IPS-20b (cell line): ENCODE results near the gene C4BPA.

Experiments used
- H3K27ac ChIP-seq: one replicate; pipeline ENCODE4 v1.5.1; 2013; ENCODE audit warnings: low read length
- H3K27me3 ChIP-seq: 2 replicates; pipeline ENCODE4 v1.6.1; 2013; ENCODE audit warnings: mild to moderate bottlenecking, low read length, inconsistent platforms; ENCODE audit not compliant: insufficient read depth
- H3K36me3 ChIP-seq: 2 replicates; pipeline ENCODE4 v1.6.1; 2013; ENCODE audit warnings: low read depth, mild to moderate bottlenecking, inconsistent platforms, low read length, moderate library complexity; ENCODE audit not compliant: insufficient read depth
- H3K4me1 ChIP-seq: 2 replicates; pipeline ENCODE4 v1.6.1; 2013; ENCODE audit warnings: mild to moderate bottlenecking, control low read depth, inconsistent platforms, low read length, moderate library complexity; ENCODE audit not compliant: insufficient read depth
- H3K4me3 ChIP-seq: 2 replicates; pipeline ENCODE4 v1.5.1; 2013; ENCODE audit warnings: mild to moderate bottlenecking, low read length, inconsistent platforms
- H3K9ac ChIP-seq: 2 replicates; pipeline ENCODE4 v1.6.1; 2013; ENCODE audit warnings: low read depth, mild to moderate bottlenecking, inconsistent platforms, low read length, moderate library complexity
- H3K9me3 ChIP-seq: 2 replicates; pipeline ENCODE4 v1.6.1; 2013; ENCODE audit warnings: mild to moderate bottlenecking, low read depth, low read length, inconsistent platforms; ENCODE audit not compliant: insufficient read depth

Gene C4BPA

DNA sequence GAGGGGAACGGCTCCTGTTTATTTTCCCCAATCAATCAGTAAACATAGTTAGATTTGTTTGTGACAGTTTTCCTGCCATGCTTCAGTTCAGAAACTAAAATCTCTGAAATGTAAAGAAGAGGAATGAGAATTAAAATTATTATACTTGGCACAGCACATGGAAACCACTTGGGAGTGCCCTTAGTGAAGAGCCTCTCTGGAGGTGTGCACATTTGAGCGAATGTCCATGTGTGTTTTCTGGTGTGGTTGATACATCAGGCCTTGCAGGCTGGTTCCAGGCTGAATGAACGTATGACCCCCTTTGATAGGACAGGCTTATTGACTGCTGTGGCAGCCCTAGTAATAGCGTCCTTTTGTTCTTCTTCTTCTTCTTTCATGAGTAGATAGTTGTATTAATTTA, 27.1 kb downstream of the C4BPA start:
- peaks cover 5% of the 10 kb centered on the region for H3K9me3 ChIP-seq
- no peak overlapping the region for H3K4me3 ChIP-seq
- H3K9ac ChIP-seq = no peak overlapping the region
- no peaks in the 10 kb centered on the region for H3K27me3 ChIP-seq
- H3K27ac ChIP-seq = no peak overlapping the region
- H3K36me3 ChIP-seq = no peaks in the 10 kb centered on the region
- H3K4me1 ChIP-seq = no peaks in the 10 kb centered on the region

GRCh38 chr1:207134581-207134980, 30.5 kb downstream of the C4BPA start:
- H3K4me1 ChIP-seq = no peaks in the 10 kb centered on the region
- H3K9ac ChIP-seq = no peak overlapping the region
- no peaks in the 10 kb centered on the region for H3K27me3 ChIP-seq
- no peak overlapping the region for H3K27ac ChIP-seq
- no peak overlapping the region for H3K4me3 ChIP-seq
- no peaks in the 10 kb centered on the region for H3K9me3 ChIP-seq
- H3K36me3 ChIP-seq = no peaks in the 10 kb centered on the region

GRCh38 chr1:207139616-207140015, 35.6 kb downstream of the C4BPA start:
- no peak overlapping the region for H3K27ac ChIP-seq
- H3K9ac ChIP-seq = no peak overlapping the region
- no peaks in the 10 kb centered on the region for H3K9me3 ChIP-seq
- no peak overlapping the region for H3K4me3 ChIP-seq
- no peaks in the 10 kb centered on the region for H3K4me1 ChIP-seq
- no peaks in the 10 kb centered on the region for H3K36me3 ChIP-seq
- no peaks in the 10 kb centered on the region for H3K27me3 ChIP-seq

DNA sequence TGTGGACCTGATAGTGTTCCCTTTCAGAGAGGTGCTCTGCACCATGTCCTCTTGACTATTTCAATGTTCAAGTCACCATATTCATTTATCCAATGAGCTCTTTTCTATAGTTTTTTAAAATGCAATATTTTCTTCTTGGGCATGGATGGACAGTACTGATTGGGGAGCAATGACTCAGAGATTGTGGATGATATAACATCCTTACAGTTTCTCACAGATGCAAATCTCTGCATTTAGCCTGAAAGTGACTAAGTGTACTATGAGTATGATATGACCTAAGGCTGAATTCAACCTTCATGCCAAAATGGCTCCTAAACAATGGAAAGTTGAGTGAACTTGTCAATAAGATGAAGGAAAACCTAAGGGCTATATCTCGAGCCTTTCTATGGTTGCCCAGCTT, 36.5 kb downstream of the C4BPA start:
- Histone ChIP-seq H3K27ac (no peak overlapping the region), H3K9me3 (no peaks in the 10 kb centered on the region), H3K27me3 (no peaks in the 10 kb centered on the region), H3K36me3 (no peaks in the 10 kb centered on the region), H3K9ac (no peak overlapping the region), H3K4me1 (no peaks in the 10 kb centered on the region), H3K4me3 (no peak overlapping the region)

GRCh38 chr1:207145401-207146058, 41.5 kb downstream of the C4BPA start:
- Histone ChIP-seq H3K4me3 (no peak overlapping the region), H3K27me3 (no peaks in the 10 kb centered on the region), H3K4me1 (no peaks in the 10 kb centered on the region), H3K27ac (no peak overlapping the region), H3K36me3 (no peaks in the 10 kb centered on the region), H3K9ac (no peak overlapping the region), H3K9me3 (no peaks in the 10 kb centered on the region)

GRCh38 chr1:207151920-207152319, 47.9 kb downstream of the C4BPA start:
- H3K9me3 ChIP-seq = no peaks in the 10 kb centered on the region

DNA sequence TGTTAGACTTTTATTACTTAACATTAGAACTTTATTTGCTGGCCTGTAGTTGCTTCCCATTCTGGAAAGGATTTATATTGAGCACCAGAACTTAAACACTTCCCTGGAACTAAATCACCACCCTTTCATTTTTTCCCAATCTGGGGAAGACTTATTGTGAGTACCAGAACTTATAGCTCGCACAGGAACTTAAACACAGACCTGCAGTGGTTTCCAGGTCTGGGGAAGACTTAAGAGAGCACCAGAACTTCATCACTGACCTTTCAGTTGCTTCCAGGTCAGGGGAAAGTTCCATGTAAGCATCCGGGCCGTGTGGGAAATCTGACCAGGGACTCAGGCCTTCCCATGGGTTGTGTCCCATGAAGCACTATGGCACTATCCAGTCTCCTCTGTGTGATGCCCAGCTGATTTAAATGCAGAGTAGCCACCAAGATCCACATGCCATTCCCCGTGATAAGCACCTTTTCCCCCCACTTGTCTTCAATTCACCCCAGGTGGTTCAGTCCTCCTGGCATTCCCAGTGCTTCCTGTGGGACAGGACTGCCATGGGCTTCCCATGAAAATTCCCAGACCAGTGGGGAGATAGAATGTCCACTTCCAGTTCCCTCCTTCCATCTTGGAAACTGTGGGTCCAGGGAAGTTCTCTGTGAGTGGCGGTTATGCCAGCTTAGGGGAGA, 48.9 kb downstream of the C4BPA start:
- no peaks in the 10 kb centered on the region for H3K27me3 ChIP-seq
- H3K9ac ChIP-seq = no peak overlapping the region
- H3K27ac ChIP-seq = no peak overlapping the region
- H3K9me3 ChIP-seq = no peaks in the 10 kb centered on the region
- H3K4me1 ChIP-seq = no peaks in the 10 kb centered on the region
- no peaks in the 10 kb centered on the region for H3K36me3 ChIP-seq
- H3K4me3 ChIP-seq = no peak overlapping the region

More at GRCh38 chr1:207151920-207152319, 47.9 kb downstream of the C4BPA start:
- Histone ChIP-seq H3K4me3 (no peak overlapping the region), H3K9ac (no peak overlapping the region), H3K27ac (no peak overlapping the region), H3K4me1 (no peaks in the 10 kb centered on the region), H3K27me3 (no peaks in the 10 kb centered on the region), H3K36me3 (no peaks in the 10 kb centered on the region)

DNA sequence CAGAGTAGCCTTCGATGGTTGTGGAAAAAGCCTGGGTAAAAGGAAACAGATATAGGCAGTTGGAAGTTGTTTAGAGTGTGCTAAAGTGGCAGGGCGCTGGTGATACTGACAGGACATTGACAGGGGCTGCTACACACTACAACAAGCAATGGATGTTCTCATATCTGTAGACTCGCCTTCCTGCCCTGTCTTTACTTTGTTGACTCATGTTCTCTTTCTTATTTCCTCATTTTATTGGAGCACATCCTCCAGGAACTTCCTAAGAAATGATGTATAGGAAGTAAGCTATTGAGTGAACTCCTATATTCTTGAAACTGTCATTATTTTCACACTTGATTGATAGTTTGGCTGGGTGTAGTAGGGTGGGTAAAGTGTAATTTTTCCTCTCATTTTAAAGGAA, 51.0 kb downstream of the C4BPA start:
- H3K27me3 ChIP-seq = no peaks in the 10 kb centered on the region
- H3K4me1 ChIP-seq = no peaks in the 10 kb centered on the region
- no peaks in the 10 kb centered on the region for H3K36me3 ChIP-seq
- H3K9me3 ChIP-seq = no peaks in the 10 kb centered on the region
- H3K9ac ChIP-seq = no peak overlapping the region
- no peak overlapping the region for H3K4me3 ChIP-seq
- H3K27ac ChIP-seq = no peak overlapping the region

DNA sequence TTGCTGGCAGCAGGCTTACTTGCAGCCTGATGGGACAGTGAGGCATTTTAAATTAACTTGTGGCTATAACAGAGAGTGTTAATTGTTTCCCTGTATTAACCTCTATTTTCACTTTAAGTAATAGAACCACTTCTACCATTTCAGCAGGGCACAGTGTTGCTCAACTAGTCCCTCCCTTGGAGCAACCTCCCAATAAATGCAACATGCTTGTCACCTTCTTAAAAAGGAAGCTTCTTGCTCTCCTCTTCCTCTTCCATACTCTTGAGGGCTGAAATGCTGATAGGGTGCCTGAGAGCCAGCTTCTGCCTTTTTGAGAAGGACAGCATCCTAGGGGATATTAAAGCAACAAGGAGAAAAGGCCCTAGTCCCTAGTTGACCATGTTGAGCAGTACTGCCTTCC, 52.1 kb downstream of the C4BPA start:
- H3K27me3 ChIP-seq = no peaks in the 10 kb centered on the region
- no peak overlapping the region for H3K4me3 ChIP-seq
- H3K9me3 ChIP-seq = no peaks in the 10 kb centered on the region
- no peaks in the 10 kb centered on the region for H3K36me3 ChIP-seq
- no peak overlapping the region for H3K9ac ChIP-seq
- no peak overlapping the region for H3K27ac ChIP-seq
- H3K4me1 ChIP-seq = no peaks in the 10 kb centered on the region

DNA sequence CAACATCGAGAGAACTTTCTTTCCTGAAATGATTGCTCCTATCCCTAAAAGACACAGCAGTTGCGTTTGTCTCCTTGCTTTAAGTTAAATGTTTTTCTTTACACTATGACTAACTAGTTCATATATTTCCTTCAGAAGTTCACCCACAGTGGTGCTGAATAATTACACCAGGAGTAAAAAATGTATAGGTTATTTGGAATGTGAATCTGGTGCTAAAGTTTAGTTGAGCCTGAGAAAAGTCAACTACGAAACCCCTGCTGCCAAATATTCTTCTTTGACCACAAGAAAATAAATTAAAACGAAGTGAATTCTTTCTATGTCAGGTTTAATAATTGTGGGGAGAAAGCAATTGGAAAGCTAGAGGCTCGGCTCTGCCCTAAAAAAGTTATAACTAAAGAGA, 52.8 kb downstream of the C4BPA start:
- Histone ChIP-seq H3K4me3 (no peak overlapping the region), H3K9ac (no peak overlapping the region), H3K36me3 (no peaks in the 10 kb centered on the region), H3K27ac (no peak overlapping the region), H3K4me1 (no peaks in the 10 kb centered on the region), H3K27me3 (no peaks in the 10 kb centered on the region), H3K9me3 (no peaks in the 10 kb centered on the region)

DNA sequence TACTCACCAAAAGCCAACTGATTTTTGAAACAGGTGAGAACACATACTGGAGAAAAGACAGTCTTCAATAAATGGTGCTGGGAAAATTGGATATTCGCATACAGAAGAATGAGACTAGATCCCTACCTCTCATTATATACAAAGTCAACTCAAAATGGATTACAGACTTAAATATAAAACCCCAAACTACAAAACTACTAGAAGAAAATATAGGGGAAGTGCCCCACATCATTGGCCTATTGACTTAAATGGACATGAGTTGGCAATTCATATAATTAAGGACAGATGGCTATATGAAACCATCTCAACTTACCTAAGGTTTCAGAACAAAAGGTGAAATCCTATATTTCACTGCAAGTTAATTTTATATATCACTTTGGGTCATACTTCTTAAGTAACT, 60.1 kb downstream of the C4BPA start:
- Histone ChIP-seq H3K4me3 (no peak overlapping the region), H3K36me3 (no peaks in the 10 kb centered on the region), H3K27me3 (no peaks in the 10 kb centered on the region), H3K27ac (no peak overlapping the region), H3K9me3 (no peaks in the 10 kb centered on the region), H3K9ac (no peak overlapping the region), H3K4me1 (no peaks in the 10 kb centered on the region)

DNA sequence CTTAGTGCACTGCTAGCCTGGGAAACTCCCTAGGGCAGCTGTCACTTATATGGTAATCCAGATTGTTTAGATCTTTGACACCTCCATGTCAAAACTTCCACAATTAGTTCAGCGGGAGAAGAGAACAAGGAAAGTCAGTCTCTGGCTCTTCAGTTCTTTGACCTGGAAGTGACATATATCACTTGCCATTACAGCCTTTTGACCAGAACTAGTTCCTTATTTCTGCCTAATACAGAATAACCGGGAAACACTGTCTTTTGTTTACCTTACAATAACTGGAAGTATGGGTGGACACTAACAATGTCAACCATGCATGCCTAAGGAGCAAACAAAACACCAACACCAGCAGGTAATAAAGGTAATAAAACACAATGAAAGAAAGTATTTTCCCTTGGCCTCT, 68.3 kb downstream of the C4BPA start:
- Histone ChIP-seq H3K9ac (no peak overlapping the region), H3K9me3 (no peaks in the 10 kb centered on the region), H3K27me3 (no peaks in the 10 kb centered on the region), H3K4me1 (no peaks in the 10 kb centered on the region), H3K36me3 (no peaks in the 10 kb centered on the region), H3K27ac (no peak overlapping the region), H3K4me3 (no peak overlapping the region)
